Measurements from ENCODE around the gene LDLRAD4.

LDLRAD4 gene

DNA sequence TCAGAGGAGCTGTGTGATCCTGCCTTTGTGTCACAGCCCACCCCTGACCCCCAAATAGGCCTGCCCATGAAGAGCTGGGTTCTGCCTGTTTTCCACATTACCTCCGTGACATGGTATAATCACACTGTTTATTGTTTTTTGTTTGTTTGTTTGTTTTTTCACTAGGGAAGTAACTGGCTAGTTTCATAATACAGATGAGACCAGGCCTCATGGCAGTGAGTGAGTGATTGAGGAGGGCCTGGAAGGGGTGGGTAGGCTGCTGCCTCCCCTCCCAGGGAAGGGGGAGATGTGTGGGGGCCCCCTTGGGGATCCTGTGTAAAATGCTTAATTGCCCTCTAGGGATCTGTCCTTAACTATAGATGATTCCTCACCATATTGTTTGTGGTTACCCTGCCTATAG is 190.5 kb downstream of the LDLRAD4 start:
- DNase-seq (ENCODE audit: low spot score): no peak

DNA sequence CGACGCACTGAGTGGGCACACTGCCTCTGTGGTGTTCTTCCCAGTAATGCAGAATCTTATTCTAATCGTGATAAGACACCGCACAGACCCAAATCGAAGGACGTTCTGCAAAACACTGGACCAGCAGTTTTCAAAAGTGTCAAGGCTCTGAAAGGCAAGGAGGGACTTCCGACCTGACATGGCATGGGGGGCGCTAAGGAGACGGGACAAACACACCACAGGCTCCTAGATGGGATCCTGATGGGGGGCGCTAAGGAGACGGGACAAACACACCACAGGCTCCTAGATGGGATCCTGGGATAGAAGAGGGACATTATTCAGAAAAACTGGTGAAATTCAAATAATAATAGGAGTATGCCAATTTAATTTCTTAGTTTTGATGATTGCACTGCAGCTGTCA is 191.4 kb downstream of the LDLRAD4 start:
- no peak for DNase-seq (ENCODE audit: low spot score)

DNA sequence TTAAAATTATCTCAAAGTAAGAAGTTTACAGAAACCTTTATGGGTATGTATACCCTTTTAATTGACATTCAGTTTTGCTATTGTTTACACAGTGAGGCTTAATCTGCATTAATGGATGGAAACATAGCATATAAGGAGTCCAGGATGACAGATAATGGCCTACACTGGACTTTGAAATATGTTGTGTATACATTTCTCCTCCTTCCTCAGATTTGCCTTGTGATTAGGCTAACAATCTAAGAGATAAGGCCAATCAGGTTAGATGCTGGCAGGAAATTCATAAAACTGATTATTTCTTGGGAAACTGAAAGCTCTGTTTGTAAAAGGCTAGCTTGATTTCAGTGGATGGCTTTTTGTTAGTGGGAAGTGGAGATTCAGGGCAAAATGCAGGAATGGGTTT is 191.9 kb downstream of the LDLRAD4 start:
- no peak for DNase-seq (ENCODE audit: low spot score)

DNA sequence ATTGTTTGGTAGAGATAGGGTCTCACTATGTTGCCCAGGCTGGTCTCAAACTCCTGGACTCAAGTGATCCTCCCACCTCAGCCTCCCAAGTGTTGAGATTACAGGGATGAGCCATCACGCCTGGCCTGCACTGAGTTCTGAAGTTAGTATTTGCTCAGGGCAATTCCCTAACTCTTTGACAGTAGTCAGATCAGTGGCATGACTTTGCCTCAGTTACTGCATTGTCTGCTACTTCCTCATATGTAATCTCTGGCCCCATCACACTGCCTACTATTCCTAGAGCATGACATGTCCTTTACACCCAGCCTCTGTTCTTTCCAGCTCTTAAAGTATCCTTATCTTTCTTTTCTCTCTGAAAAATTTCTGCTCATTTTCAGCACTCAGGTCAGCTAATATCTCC is 193.5 kb downstream of the LDLRAD4 start:
- DNase-seq (ENCODE audit: low spot score): no peak

DNA sequence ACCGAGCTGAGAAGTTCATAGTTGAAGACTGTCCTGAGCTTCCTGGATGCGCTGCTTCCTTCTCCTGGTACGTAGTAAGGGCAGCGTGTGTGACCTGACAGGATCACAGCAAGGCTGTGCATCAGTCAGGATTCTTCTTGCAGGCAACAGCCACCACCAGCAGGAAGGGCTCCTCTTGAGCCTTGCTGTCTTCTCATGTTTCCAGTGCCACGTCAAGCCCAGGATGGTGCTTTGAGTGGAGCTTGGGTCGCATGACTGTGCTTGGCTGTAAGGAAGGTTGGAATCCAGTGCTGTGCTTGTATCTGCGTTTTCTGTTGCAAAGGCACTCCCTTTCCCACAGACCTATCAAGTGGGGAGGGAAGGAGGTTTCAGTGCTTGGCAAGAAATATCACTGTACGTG is 194.3 kb downstream of the LDLRAD4 start:
- no peak for DNase-seq (ENCODE audit: low spot score)

DNA sequence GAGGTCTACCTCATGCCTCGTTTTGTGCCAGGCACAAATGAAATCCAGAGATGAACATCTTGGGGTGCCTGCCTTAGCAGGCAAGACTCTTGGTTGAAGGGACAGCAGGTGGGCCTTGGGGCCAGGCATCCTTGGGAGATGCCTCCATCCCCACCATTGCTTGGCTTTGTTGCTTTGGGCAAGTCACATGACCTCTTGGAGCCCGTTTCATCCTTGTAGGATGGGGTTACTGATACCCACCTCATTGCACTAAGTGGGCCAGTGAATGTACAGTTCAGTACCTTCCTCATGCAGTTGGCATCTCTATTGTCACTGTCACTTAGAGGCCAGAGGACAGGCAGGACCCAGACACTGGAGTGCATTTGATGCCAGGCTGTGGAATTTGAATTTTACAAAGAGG is 195.5 kb downstream of the LDLRAD4 start:
- DNase-seq (ENCODE audit: low spot score): no peak

DNA sequence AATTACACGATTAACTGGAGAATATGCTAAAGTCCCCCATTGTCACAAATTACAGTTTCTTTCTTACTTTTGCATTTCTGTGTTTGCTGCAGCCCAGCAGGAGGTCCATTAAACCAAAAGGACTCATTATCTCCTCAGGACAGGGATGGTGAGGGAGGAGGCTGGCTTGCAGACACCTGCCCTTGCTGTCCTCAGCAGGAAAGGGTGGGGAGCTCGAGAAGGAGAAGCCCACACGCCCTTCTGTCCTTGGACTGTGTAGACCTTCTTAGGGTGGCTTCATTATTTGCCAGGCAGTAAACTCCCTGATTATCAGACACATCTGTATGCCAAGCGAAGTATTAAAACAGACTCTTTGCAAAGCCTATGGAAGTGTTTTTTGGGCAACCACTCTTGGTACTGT is 196.0 kb downstream of the LDLRAD4 start:
- no peak for DNase-seq (ENCODE audit: low spot score)

DNA sequence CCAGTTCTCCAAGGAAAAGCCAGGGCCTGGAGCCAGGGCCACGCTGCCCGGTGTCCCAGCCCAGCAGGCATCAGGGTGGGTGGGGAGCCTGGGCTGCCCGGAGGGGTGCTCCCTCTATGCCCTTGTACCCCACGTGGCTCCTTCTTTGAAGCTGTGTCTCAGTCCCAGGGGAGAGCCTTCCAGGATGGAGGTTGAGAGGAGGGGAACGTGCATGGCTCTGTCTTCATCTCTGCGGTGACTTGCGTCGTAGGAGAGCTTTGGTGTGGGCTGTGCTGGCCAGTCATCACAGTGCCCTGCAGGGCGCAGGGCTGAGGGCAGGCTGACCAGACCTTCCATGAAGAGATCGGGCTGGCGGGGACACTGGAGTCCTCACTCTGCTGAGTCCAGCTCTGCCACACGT is 197.2 kb downstream of the LDLRAD4 start:
- DNase-seq (ENCODE audit: low spot score): no peak

DNA sequence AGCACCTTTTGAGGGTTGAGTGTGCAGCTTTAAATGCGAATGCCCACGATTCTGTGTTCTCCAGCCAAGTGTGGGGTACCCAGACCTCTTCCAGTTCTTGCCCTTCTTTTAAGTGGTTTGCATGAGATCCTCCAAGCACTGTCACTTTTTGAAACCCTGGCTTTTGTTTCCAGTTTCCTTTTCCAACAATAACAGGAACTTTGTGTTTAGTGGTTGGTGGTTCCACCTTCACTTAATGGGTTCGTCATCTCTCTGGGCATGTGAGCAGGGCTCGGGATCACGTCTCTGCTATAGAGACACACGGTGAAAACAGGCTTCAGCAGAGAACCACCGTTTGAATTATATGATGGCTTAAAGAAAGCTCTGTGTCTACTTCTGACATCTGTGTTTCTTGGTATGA is 197.6 kb downstream of the LDLRAD4 start:
- DNase-seq (ENCODE audit: low spot score): no peak

DNA sequence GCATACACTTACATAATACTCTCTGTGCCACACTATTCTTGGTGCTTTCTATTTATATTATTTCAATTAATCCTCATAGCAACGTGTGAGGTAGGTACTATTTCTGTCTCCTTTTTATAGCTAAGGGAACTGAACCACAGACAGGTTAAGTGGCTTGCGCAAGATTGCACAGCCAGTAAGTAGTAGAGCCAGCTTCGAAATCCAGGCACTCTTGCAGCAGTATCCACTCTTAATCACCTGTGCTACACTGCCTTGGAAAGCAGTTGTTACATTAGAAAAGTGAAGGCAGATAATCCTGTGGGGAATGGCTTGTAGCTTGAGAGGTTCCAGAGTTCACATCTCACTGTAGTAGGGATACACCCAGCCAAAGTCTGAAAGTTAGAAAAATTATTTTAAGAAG is 198.3 kb downstream of the LDLRAD4 start:
- DNase-seq (ENCODE audit: low spot score): no peak

DNA sequence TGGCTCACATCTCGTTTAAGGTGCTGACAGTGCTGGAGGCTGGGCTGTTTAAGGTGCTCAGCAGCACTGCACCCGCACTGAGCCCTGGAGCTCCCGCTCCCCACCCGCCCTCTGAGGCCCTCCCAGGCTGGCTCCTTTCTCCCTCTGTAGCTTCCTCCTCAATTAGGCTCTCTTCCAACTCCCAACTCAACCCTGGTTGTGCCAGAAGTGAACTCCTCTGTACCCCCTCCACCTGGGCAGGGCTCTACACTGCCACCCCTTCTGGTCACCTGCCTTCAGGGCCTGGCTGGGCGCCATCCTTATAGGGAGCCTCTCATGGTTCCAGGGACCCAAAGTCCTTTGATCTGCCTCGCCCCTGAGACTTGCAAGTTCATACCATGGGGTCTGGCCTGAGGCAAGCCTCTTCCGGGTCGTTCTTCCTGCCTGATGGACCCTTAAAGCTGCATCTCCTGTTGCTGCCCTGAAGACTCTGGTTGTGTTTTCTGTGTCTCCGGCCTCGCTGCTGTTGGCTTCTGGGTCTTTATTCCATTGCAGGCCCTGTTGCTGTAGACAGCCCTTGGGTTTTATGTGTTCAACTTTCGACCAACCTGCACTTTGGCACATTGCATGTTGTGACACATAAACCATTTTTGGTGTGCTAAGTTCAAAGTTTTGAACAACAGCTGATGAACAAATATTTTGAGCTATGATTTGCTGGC is 199.6 kb downstream of the LDLRAD4 start:
- DNase-seq (ENCODE audit: low spot score): no peak

DNA sequence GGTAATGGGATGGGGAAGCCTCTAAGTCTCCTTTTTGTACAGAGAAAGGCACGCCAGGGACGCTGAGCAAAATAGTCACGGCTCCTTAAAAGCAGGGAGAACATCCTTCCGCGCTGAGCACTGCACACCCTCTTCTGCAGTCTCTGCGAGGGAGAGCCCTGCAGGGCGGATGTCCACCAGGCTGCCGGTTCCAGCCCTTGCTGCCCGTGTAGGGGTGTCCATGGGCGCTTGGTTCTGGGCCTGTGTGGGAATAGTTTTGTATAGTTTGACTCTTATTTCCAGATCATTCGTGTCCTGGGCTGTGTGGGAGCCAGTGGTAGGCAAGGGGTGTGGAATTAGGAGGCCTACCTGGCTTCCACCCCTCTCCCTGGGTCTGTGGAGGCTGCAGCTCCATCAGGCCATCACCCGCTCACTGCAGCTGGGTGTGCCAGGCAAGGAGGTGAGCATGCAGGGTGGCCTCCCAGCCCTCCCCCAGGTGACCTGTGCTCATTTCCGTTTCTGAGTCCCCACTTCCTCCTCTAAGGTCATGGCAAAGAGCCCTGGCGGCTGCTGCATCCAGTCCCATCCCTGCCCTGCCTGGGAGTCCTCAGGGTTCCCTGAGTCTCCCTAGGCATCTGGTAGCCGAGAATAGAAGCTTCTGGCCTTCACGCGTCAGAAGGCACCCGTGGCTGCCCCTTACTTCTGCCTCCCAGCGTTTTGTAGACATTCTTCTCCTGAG is 202.6 kb downstream of the LDLRAD4 start:
- no peak for DNase-seq (ENCODE audit: low spot score)

DNA sequence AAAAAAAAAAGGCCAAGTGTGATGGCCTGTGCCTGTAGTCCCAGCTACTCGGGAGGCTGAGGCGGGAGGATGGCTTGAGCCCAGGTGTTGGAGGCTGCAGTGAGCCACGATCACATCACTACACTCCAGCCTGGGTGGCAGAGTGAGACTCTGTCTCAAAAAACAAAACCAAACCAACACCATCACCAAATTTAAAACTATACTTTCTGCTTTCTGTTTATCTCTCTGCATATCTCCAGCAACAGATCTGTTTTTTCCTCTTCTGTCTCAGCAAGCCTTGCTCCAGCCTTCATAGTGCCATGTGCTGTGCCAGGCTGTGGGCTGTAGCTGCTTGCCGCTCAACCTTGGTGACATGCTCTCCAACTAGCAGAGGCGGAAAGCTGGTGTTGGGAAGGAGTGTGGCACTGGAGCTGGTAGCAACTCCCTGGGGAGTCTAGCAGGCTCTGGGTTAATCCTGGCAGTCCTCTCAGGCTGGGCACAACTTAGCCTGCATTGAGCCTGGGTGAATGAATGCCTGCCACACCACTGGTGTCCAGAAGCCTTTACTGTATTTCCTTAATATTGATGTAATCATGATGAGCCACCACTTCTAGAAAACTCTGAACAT is 204.1 kb downstream of the LDLRAD4 start:
- no peak for DNase-seq (ENCODE audit: low spot score)

DNA sequence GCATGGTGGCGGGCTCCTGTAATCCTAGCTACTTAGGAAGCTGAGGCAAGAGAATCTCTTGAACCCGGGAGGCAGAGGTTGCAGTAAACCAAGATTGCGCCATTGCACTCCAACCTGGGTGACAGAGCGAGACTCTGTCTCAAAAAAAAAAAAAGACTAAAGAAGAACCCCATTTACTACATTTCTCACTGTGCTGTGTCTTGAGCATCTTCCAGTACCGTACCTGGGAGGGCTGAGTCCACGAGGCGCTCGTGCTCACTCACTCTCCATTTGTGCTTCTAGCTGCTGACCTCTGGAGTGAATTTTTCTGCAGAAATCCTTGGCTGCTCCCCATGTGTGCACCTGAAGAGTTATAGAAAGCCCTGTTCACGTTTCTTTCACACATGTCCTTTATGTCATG is 204.8 kb downstream of the LDLRAD4 start:
- DNase-seq (ENCODE audit: low spot score): no peak

DNA sequence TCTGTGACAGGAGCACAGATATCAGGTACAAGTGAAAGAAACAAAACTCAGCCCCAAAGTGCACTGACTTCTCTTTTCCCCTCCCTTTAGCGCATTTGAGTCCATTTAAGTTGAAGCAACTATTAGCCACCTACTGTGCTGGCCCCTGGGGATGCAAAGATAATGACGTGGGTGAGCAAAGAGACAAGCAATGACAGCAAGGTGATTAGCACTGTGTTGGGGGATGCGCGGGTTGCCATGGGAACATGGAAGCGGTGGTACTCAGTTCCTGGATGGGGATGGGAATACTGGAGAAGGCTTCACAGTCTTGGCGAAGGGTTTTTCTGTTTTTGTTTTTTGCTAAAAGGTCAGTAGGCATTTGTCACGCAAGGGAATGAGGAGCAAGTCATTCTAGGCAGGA is 205.8 kb downstream of the LDLRAD4 start:
- DNase-seq (ENCODE audit: low spot score): no peak

DNA sequence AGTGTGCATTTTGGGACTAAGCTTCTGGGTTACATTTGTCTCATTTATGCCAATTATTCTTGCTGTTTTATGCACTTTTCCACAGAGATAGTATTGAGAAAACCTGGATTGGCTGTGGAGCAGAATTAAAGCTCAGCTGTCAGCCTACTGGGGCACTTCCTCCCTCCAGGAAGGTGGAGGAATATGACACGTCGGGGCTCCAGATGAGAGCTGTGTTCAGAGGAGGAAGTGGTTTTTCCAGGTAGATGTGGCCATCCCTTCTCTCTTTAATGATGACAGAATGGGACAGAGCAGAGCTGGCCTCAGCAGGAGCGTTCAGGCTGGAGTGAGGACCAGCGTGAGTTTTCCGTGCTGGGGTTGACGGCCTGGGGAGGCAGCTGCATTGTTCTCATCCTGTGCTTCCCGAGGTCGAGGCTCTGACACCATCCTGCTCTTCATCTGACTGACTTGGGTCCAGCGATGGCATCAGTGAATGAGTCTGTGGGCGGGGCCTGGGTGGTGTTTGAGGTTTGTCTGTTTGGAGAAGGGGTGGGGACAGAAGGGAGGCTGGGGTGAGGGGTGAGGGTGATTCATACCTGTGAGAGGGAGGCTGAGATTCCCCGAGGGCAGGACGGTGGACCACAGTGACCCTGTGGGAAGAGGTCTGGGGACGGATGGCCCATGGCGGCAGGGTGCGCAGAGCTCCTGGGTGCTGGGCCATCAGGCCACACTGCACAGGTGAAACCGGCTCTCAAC is 207.0 kb downstream of the LDLRAD4 start:
- DNase-seq (ENCODE audit: low spot score): no peak

DNA sequence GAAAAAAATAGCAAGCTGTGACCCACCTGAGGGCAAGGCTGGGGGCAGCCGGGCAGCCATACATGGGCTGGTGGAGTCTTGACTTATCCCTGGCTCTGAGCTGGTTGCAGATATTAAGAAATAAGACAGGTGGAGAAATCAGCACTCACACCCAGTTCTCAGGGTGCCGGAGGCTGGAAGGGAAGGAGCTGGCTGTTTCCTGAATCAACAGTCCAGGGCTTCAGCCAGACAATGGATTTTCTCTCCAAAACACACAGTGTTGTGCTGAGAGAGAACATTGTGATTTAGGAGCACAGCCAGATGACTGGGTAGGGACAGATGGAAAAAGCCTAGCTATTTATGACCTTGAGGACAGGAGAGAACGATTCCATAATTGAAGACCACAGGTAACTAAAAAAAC is 208.8 kb downstream of the LDLRAD4 start:
- DNase-seq (ENCODE audit: low spot score): no peak

DNA sequence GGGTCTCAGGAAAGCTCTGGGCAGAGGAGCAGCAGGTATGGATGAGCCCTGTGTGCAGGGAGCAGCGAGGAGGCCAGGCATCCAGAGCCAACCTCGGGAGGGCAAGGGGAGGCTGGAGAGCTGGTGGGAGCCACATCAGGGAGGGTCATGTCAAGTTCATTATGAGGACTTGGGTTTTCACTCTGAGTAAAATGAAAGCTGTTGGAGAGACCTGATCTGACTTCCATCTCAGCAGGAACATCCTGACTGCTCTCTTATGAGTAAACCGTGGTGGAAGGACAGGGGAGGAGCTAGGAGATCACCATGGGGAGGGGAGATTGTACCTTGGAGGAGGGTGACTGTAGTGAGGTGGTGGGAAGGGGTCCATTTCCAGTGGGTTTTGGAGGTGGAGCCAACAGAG is 209.8 kb downstream of the LDLRAD4 start:
- no peak for DNase-seq (ENCODE audit: low spot score)

DNA sequence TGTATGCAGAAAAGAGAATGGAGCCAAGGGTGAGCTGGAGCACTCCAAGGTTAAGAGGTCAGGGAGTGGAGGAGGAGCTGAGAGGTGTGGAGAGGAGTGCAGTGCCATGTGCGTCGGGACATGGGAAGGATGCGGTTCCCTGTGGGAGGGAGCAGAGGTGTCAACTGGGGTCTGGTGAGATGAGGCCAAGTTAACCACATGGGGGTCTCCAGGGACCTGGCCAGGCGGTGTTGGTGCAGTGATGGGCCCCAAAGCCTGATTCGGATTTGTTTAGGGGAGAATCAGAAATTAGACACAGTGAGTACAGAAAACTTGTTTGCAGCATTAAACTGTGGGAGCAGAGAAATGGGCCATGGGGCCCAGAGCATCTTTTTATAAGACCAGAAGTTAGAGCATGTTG is 210.5 kb downstream of the LDLRAD4 start:
- no peak for DNase-seq (ENCODE audit: low spot score)

DNA sequence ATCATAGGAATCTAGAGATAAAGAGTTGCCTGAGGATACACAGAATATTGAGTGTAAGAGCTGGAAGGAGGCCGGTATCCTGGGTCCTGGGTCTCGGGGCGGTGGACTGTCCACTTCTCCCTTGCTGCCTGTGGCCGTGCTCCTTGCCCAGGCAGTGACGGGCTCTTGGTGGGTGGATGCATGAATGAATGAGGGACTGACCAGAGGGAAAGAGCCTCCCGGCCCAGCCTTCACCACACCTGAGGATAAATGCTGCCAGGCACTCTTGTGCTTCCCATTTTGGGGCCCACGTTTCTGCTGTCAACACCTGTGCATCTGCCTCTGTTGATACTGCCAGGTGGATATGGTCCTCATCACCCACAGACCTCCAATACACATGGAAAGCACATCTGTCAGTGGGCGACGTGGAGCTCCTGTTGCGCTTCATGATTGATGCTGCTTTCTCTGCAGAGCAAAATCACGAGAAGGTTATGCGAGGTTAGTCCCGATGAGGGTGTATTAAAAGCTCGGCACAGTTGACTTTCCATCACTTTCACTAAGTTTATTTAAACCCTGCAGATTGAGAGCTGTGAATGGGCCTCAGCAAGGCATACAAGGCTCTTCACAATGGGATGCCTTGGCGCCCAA is 211.4 kb downstream of the LDLRAD4 start:
- no peak for DNase-seq (ENCODE audit: low spot score)

DNA sequence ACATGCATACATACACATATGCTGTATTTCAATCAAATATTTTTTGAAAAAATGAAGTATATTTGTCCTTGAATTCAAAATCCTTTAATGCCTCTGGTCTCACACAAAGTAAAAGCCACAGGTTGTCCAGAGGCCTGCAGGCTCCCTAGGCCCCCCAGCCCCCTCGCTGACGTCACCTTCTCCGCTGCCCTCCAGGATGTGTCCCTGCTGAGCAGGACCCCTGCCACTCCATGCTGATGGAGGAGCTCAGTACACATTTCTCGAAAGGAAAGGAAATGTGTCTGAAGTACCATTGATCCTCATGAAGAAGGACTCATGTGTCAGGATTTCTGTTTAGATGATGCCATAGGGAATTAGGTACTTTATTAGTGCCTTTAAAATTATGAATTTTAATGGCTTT is 212.1 kb downstream of the LDLRAD4 start:
- no peak for DNase-seq (ENCODE audit: low spot score)

DNA sequence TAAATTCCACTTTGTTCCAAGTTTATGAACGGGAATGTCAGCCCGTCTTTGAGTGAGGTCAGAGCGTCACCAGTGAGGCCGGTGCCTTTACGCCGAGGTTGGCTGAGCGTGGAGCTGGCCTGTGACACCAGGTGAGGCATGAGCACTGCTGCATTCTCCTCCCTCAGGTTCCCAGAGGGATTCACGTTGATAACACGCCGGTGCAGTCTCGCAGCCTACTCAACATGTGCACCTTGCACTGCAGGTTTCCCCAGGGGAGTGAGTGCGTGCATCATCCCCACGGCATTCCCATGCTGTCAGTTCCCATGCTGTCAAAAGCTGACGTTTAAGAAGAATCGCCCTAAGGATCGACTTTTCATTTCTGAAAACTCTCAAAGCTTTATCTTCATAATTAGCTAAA is 213.3 kb downstream of the LDLRAD4 start:
- no peak for DNase-seq (ENCODE audit: low spot score)
